Measurements from ENCODE around the gene ALKBH3. TPM values are rescaled to one million over a fixed set of nuclear protein-coding genes. Genes with fewer than 3 reads are reported as not detected.

Gene ALKBH3
- total RNA-seq, 1 experiment from 2014 or later = 13.3 TPM

- ATAC-seq = peak; percentile 15; the same call in 1 of the 2 replicates
- no peaks in the 10 kb centered on the region for H3K9me3 Mint-ChIP-seq
- H3K27ac Mint-ChIP-seq = no peak overlapping the region
- H3K36me3 Mint-ChIP-seq = no peaks in the 10 kb centered on the region
- POLR2A ChIA-PET = no interaction called here
- TF ChIP-seq FOXP1 (CRISPR knock-in tag; IDR thresholded peaks at IDR 0.05; ENCODE audit: borderline replicate concordance) (0 out of 2 replicates have a peak, but pooled peaks have one; percentile 38), AR (CRISPR knock-in tag; IDR thresholded peaks at IDR 0.05) (no peak)
- CTCF ChIA-PET = interaction anchor here (1.3 to 4.2 kb wide), 4 partner anchors 10 to 160 kb away, joined by 3 to 54 read pairs (median 8); partner anchors contain the start of gene C11orf96
- no peak overlapping the region for H3K4me3 Mint-ChIP-seq
- DNase-seq (ENCODE audit: low spot score) = no peak
- H3K4me1 Mint-ChIP-seq = peaks cover 6% of the 10 kb centered on the region
- peaks cover 4% of the 10 kb centered on the region; the same call in 1 of the 2 replicates for H3K27me3 Mint-ChIP-seq (ENCODE audit: low read depth)
Observed at GRCh38 chr11:43933608-43934551, 53.2 kb downstream of the ALKBH3 start.

GRCh38 chr11:43934601-43935423 lies 54.2 kb downstream of the ALKBH3 start:
- Mint-ChIP-seq H3K27me3 (ENCODE audit: low read depth) (peaks cover 11% of the 10 kb centered on the region), H3K4me1 (peaks cover 6% of the 10 kb centered on the region), H3K4me3 (no peak overlapping the region), H3K36me3 (no peaks in the 10 kb centered on the region), H3K9me3 (no peaks in the 10 kb centered on the region), H3K27ac (no peak overlapping the region)
- ATAC-seq (no peak), DNase-seq (ENCODE audit: low spot score) (no peak)
- POLR2A ChIA-PET = no interaction called here
- CTCF ChIA-PET = no interaction called here
- TF ChIP-seq ZSCAN18 (CRISPR knock-in tag; IDR thresholded peaks at IDR 0.05) (no peak), STAT6 (CRISPR knock-in tag; conservative IDR thresholded peaks at IDR 0.05; ENCODE audit: low read depth) (no peak), ESRRA (CRISPR knock-in tag; IDR thresholded peaks at IDR 0.05; ENCODE audit: borderline replicate concordance) (no peak), TEAD4 (CRISPR knock-in tag; IDR thresholded peaks at IDR 0.05) (no peak), CDX4 (CRISPR knock-in tag; IDR thresholded peaks at IDR 0.05; ENCODE audit: borderline replicate concordance) (no peak), NFYB (CRISPR knock-in tag; conservative IDR thresholded peaks at IDR 0.05; ENCODE audit: low read depth) (no peak), FOXP4 (CRISPR knock-in tag; IDR thresholded peaks at IDR 0.05) (no peak), E2F1 (CRISPR knock-in tag; IDR thresholded peaks at IDR 0.05) (no peak), FOXK1 (CRISPR knock-in tag; IDR thresholded peaks at IDR 0.05) (no peak), ELF4 (CRISPR knock-in tag; IDR thresholded peaks at IDR 0.05; ENCODE audit: low read depth) (no peak), NR3C1 (CRISPR knock-in tag; conservative IDR thresholded peaks at IDR 0.05; ENCODE audit: low read depth) (no peak), OVOL2 (CRISPR knock-in tag; IDR thresholded peaks at IDR 0.05; ENCODE audit: borderline replicate concordance) (no peak), MAX (CRISPR knock-in tag; IDR thresholded peaks at IDR 0.05) (no peak)

All from WTC11 (cell line).